Thyroid gland (tissue), 4 donors: ENCODE results near the gene PDGFC. TPM values are rescaled to one million over a fixed set of nuclear protein-coding genes. Genes with fewer than 3 reads are reported as not detected.

ENCODE experiments used
- DNase-seq, 2 donors: peaks; one replicate each; pipeline ENCODE4 v3.0.0-alpha.2; 2019
- H3K27ac ChIP-seq, 3 donors: fragments of 200-600 bp; sonication (generic); 1 replicate in 2 of 3; 2 replicates in 1 of 3; pipeline ENCODE4 v1.5.1; 2016 to 2019; ENCODE audit warnings: mild to moderate bottlenecking in 1 of 3, moderate library complexity in 1 of 3
- H3K27me3 ChIP-seq: fragments of 200-600 bp; sonication (generic); one replicate; pipeline ENCODE4 v1.5.1; 2019
- H3K36me3 ChIP-seq, 2 donors: fragments of 200-600 bp; sonication (generic); one replicate each; pipeline ENCODE4 v1.5.1; 2016 to 2019
- H3K4me1 ChIP-seq, 2 donors: fragments of 200-600 bp; sonication (generic); one replicate each; pipeline ENCODE4 v1.5.1; 2017 to 2019
- H3K4me3 ChIP-seq, 3 donors: fragments of 200-600 bp; sonication (generic); replicated peaks in 1 of 3; 1 replicate in 2 of 3; 2 replicates in 1 of 3; pipeline ENCODE4 v1.5.1; 2016; ENCODE audit warnings: mild to moderate bottlenecking in 1 of 3
- H3K9me3 ChIP-seq: fragments of 200-600 bp; sonication (generic); one replicate; pipeline ENCODE4 v1.5.1; 2017
- POLR2A ChIP-seq, 2 donors: fragments of 450-650 bp; IDR thresholded peaks; one replicate each; pipeline ENCODE4 v1.6.1; 2017; ENCODE audit warnings: antibody characterized with exemption in 2 of 2, mild to moderate bottlenecking in 2 of 2, moderate library complexity in 1 of 2
- WGBS, 2 donors: methylation state at CpG; one replicate each; pipeline ENCODE4 v1.1.5; 2017; 5-methylcytosine and 5-hydroxymethylcytosine counted together
- intact Hi-C: fragments of 100-400 bp; cut with DNase I; formaldehyde crosslinking; loops from one replicate; pipeline ENCODE4 v1.15.1; 2023
- total RNA-seq, 4 donors: library from RNA; depleted of rRNA; stranded (reverse); fragments of >200 nt; gene quantifications; one replicate each; pipeline ENCODE4 v1.2.3, GENCODE V29; 2016
- TF ChIP-seq, protein P1 (sequence below), 6 experiments: fragments of 200-600 bp in 3 of 6; fragments of 450-650 bp in 3 of 6; sonication (generic) in 3 of 6; IDR thresholded peaks; one replicate each; pipeline ENCODE4 v1.5.1; 2016 to 2019; ENCODE audit warnings: antibody characterized with exemption in 6 of 6, mild to moderate bottlenecking in 2 of 6, inconsistent platforms in 1 of 6, moderate library complexity in 1 of 6

The PDGFC gene
- total RNA-seq, 4 donors from 2014 or later = 28.9 to 34.6 (median 29.9) TPM

DNA sequence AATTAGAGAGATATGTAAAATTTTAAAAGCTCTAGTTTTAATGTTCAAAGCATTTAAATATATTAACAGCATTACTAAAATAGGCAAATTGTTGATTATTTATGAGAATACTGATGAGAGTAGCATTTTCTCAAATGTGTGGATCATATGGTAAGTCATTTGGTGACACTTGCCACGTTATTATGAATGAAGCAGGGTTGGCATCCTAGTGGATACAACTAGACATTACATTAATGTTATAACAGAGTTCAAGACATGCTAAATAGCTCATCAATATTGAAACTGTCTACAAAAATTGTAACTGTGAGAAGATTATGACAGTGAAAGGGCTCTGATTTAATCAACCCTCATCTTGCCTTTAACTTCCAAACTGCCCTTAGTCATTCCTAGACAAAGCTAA is 171.1 kb downstream of the PDGFC start:
- intact Hi-C loops = no loop called here
- no peak for TF ChIP-seq POLR2A (IDR thresholded peaks at IDR 0.05)
- TF ChIP-seq, protein P1, sequence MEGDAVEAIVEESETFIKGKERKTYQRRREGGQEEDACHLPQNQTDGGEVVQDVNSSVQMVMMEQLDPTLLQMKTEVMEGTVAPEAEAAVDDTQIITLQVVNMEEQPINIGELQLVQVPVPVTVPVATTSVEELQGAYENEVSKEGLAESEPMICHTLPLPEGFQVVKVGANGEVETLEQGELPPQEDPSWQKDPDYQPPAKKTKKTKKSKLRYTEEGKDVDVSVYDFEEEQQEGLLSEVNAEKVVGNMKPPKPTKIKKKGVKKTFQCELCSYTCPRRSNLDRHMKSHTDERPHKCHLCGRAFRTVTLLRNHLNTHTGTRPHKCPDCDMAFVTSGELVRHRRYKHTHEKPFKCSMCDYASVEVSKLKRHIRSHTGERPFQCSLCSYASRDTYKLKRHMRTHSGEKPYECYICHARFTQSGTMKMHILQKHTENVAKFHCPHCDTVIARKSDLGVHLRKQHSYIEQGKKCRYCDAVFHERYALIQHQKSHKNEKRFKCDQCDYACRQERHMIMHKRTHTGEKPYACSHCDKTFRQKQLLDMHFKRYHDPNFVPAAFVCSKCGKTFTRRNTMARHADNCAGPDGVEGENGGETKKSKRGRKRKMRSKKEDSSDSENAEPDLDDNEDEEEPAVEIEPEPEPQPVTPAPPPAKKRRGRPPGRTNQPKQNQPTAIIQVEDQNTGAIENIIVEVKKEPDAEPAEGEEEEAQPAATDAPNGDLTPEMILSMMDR (IDR thresholded peaks at IDR 0.05) = no peak
- no peak for DNase-seq
- H3K27me3 ChIP-seq = no peaks in the 10 kb centered on the region
- H3K4me3 ChIP-seq = no peak overlapping the region
- 82 to 87% methylated on average over 1 of the region's 1 CpG for WGBS, 2 donors
- peaks cover 2 to 5% of the 10 kb centered on the region in 2 donors for H3K4me1 ChIP-seq
- H3K36me3 ChIP-seq = no peaks in the 10 kb centered on the region
- H3K9me3 ChIP-seq = no peaks in the 10 kb centered on the region
- H3K27ac ChIP-seq = no peak overlapping the region

DNA sequence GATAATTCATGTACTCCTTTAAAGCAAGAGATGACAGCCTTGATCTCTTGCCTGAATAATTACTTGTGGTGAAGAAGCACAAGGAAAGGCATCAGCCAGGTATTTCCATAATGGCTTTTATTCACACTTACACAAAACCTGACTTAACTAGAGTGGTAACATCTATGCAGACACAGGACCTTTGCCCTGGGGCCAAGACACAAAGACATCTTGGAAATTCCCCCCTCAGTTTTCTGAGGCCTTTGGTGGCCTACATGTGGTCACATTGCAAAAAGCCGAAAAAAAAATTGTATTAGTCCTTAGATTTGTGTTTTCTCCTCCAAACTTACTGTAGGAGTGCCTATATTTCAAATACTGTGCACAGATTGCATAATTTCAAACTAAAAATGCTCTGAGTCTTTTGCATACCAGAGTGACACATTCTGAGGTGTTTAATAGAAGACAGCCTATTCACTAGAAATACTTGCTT is 172.4 kb downstream of the PDGFC start:
- DNase-seq = no peak
- Histone ChIP-seq H3K27ac (no peak overlapping the region), H3K4me3 (no peak overlapping the region), H3K4me1 (no peaks in the 10 kb centered on the region), H3K27me3 (no peaks in the 10 kb centered on the region), H3K9me3 (no peaks in the 10 kb centered on the region), H3K36me3 (no peaks in the 10 kb centered on the region)
- intact Hi-C loops = no loop called here
- 87 to 97% methylated on average over 1 of the region's 1 CpG for WGBS, 2 donors
- TF ChIP-seq, protein P1 (IDR thresholded peaks at IDR 0.05) = no peak
- no peak for TF ChIP-seq POLR2A (IDR thresholded peaks at IDR 0.05)

DNA sequence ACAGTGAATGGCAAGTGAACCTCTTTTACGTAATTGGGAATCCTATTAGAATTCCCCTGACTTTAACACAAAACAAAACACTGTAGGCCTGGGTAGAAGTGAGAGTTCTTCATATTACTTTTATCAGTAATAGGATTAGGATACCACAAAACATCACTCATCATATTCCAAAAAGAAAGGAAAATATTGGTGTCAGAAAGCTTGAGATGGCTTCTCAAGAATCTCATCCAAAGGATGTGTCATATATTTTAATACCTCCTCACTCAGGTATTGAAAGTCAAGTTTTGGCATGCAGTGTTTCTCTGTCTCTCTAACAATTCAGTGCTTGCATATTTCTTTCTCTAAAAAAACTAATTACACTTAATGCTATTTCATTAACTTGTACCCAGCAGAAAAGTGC is 173.2 kb downstream of the PDGFC start:
- Histone ChIP-seq H3K36me3 (no peaks in the 10 kb centered on the region), H3K9me3 (no peaks in the 10 kb centered on the region), H3K27ac (no peak overlapping the region), H3K4me3 (no peak overlapping the region), H3K4me1 (no peaks in the 10 kb centered on the region), H3K27me3 (no peaks in the 10 kb centered on the region)
- TF ChIP-seq, protein P1 (IDR thresholded peaks at IDR 0.05) = no peak
- no peak for TF ChIP-seq POLR2A (IDR thresholded peaks at IDR 0.05)
- DNase-seq = no peak
- WGBS, 2 donors = 94 to 100% methylated on average over 1 of the region's 1 CpG
- intact Hi-C loops = no loop called here

DNA sequence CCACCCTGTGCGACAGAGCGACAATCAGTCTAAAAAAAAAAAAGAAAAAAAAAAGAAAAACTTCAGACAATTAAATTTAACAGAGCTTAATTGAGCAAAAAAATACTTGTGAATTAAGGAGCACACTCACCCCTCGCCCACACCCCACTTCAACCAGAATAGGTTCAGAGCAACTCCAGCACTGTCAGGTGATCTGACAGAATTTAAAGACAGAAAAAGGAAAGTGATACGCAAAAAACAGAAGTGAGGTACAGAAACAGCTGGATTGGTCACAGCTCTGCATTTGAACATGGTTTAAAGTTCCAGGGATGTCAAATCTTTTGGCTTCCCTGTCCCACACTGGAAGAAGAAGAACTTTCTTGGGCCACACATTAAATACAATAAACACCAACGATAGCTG is 174.4 kb downstream of the PDGFC start:
- intact Hi-C loops = no loop called here
- WGBS, 2 donors = 95 to 97% methylated on average over 5 of the region's 5 CpGs

DNA sequence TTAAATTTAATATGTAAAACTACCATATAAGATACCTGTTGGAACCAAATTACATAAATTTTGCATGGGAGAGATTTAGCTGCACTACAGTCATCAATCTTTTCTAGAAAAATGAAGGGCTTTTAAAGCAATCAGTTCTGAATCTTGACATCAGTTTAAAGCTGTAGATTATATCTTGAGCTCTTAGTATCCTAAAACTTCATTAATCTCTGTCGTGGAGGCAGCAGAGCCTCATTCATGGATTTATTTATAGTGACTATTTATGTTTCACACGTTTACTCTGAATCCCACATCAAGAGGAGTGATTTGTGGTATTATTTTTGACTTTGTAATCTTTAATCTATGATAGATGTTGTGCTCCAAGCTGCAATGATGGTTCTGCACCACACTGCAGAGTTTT is 175.9 kb downstream of the PDGFC start:
- intact Hi-C loops = no loop called here
- H3K27me3 ChIP-seq = no peaks in the 10 kb centered on the region
- H3K27ac ChIP-seq = no peak overlapping the region
- no peaks in the 10 kb centered on the region for H3K4me1 ChIP-seq
- WGBS, 2 donors = 76 to 77% methylated on average over 2 of the region's 2 CpGs
- TF ChIP-seq, protein P1 (IDR thresholded peaks at IDR 0.05) = no peak
- no peak for TF ChIP-seq POLR2A (IDR thresholded peaks at IDR 0.05)
- H3K9me3 ChIP-seq = no peaks in the 10 kb centered on the region
- H3K4me3 ChIP-seq = no peak overlapping the region
- no peaks in the 10 kb centered on the region for H3K36me3 ChIP-seq
- no peak for DNase-seq

More for the DNA sequence above, 174.4 kb downstream of the PDGFC start:
- H3K36me3 ChIP-seq = no peaks in the 10 kb centered on the region
- TF ChIP-seq, protein P1 (IDR thresholded peaks at IDR 0.05) = no peak
- no peak for TF ChIP-seq POLR2A (IDR thresholded peaks at IDR 0.05)
- no peak overlapping the region for H3K27ac ChIP-seq
- DNase-seq = no peak
- H3K9me3 ChIP-seq = no peaks in the 10 kb centered on the region
- H3K4me1 ChIP-seq = no peaks in the 10 kb centered on the region
- H3K27me3 ChIP-seq = no peaks in the 10 kb centered on the region
- no peak overlapping the region for H3K4me3 ChIP-seq
